Measurements from ENCODE around the gene RPL10A. TPM values are rescaled to one million over a fixed set of nuclear protein-coding genes. Genes with fewer than 3 reads are reported as not detected.

The RPL10A gene
- polyA plus RNA-seq, 2 of the 4 experiments (the other 2 are of a cell fraction): 1,150 to 1,645 TPM

DNA sequence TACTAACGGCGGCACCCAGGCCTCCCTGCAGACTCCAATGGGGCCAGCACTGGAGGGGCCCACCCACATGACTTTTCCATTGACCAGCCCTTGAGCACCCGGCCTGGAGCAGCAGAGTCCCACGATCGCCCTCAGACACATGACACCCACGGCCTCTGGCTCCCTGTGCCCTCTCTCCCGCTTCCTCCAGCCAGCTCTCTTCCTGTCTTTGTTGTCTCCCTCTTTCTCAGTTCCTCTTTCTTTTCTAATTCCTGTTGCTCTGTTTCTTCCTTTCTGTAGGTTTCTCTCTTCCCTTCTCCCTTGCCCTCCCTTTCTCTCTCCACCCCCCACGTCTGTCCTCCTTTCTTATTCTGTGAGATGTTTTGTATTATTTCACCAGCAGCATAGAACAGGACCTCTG lies 42.1 kb upstream of the RPL10A start:
- ChIA-PET POLR2A (no interaction called here), CTCF (interaction anchor here (3.4 kb wide), 1 partner anchor 84 kb away, joined by 9 read pairs; the partner anchor contains the start of gene PPARD)
- TF ChIP-seq ZNF302 (CRISPR knock-in tag; IDR thresholded peaks at IDR 0.05) (no peak), CHD4 (IDR thresholded peaks at IDR 0.05; ENCODE audit: borderline replicate concordance) (no peak), ZSCAN20 (CRISPR knock-in tag; IDR thresholded peaks at IDR 0.05) (no peak), PHF8 (IDR thresholded peaks at IDR 0.05; ENCODE audit: borderline replicate concordance, low read depth) (no peak)
- TF ChIP-seq, protein P1, sequence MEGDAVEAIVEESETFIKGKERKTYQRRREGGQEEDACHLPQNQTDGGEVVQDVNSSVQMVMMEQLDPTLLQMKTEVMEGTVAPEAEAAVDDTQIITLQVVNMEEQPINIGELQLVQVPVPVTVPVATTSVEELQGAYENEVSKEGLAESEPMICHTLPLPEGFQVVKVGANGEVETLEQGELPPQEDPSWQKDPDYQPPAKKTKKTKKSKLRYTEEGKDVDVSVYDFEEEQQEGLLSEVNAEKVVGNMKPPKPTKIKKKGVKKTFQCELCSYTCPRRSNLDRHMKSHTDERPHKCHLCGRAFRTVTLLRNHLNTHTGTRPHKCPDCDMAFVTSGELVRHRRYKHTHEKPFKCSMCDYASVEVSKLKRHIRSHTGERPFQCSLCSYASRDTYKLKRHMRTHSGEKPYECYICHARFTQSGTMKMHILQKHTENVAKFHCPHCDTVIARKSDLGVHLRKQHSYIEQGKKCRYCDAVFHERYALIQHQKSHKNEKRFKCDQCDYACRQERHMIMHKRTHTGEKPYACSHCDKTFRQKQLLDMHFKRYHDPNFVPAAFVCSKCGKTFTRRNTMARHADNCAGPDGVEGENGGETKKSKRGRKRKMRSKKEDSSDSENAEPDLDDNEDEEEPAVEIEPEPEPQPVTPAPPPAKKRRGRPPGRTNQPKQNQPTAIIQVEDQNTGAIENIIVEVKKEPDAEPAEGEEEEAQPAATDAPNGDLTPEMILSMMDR (IDR thresholded peaks at IDR 0.05): no peak
- H3K27ac ChIP-seq: no peak overlapping the region
- no peaks in the 10 kb centered on the region for H3K4me1 ChIP-seq
- WGBS (ENCODE audit: missing lambda C conversion rate): 84% methylated on average over 6 of the region's 8 CpGs
- DNase-seq (ENCODE audit: low read depth in 1 of 2, low spot score in 1 of 2) (no peak), ATAC-seq (no peak), FAIRE-seq (no peak)
- no peak overlapping the region for H3K4me2 ChIP-seq
- H3K9me3 ChIP-seq: 0 out of 3 replicates have a peak, but pooled peaks cover 8% of the 10 kb centered on the region
- H3K4me3 ChIP-seq: no peak overlapping the region

DNA sequence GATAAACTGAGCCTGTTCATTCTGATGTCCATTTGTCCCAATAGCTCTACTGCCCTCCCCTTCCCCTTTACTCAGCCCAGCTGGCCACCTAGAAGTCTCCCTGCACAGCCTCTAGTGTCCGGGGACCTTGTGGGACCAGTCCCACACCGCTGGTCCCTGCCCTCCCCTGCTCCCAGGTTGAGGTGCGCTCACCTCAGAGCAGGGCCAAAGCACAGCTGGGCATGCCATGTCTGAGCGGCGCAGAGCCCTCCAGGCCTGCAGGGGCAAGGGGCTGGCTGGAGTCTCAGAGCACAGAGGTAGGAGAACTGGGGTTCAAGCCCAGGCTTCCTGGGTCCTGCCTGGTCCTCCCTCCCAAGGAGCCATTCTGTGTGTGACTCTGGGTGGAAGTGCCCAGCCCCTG lies 40.8 kb upstream of the RPL10A start:
- Histone ChIP-seq H3K27ac (no peak overlapping the region), H3K9me3 (0 out of 3 replicates have a peak, but pooled peaks cover 8% of the 10 kb centered on the region), H3K4me2 (no peak overlapping the region), H3K4me1 (no peaks in the 10 kb centered on the region), H3K4me3 (no peak overlapping the region)
- FAIRE-seq (no peak), ATAC-seq (no peak), DNase-seq (ENCODE audit: low read depth in 1 of 2, low spot score in 1 of 2) (no peak)
- 83% methylated on average over 2 of the region's 5 CpGs for WGBS (ENCODE audit: missing lambda C conversion rate)
- POLR2A ChIA-PET: no interaction called here
- CTCF ChIA-PET: interaction anchor here (1.0 to 1.4 kb wide), 2 partner anchors 9 to 14 kb away, joined by 3 to 4 read pairs; no protein-coding TSS in a partner anchor
- no peak for TF ChIP-seq POLR2AphosphoS2 (conservative IDR thresholded peaks at IDR 0.05; ENCODE audit: low read length)
- TF ChIP-seq HOXA7 (CRISPR knock-in tag; IDR thresholded peaks at IDR 0.05): no peak
- no peak for TF ChIP-seq KDM1A (IDR thresholded peaks at IDR 0.05; ENCODE audit: low read depth)
- TF ChIP-seq, protein P2, sequence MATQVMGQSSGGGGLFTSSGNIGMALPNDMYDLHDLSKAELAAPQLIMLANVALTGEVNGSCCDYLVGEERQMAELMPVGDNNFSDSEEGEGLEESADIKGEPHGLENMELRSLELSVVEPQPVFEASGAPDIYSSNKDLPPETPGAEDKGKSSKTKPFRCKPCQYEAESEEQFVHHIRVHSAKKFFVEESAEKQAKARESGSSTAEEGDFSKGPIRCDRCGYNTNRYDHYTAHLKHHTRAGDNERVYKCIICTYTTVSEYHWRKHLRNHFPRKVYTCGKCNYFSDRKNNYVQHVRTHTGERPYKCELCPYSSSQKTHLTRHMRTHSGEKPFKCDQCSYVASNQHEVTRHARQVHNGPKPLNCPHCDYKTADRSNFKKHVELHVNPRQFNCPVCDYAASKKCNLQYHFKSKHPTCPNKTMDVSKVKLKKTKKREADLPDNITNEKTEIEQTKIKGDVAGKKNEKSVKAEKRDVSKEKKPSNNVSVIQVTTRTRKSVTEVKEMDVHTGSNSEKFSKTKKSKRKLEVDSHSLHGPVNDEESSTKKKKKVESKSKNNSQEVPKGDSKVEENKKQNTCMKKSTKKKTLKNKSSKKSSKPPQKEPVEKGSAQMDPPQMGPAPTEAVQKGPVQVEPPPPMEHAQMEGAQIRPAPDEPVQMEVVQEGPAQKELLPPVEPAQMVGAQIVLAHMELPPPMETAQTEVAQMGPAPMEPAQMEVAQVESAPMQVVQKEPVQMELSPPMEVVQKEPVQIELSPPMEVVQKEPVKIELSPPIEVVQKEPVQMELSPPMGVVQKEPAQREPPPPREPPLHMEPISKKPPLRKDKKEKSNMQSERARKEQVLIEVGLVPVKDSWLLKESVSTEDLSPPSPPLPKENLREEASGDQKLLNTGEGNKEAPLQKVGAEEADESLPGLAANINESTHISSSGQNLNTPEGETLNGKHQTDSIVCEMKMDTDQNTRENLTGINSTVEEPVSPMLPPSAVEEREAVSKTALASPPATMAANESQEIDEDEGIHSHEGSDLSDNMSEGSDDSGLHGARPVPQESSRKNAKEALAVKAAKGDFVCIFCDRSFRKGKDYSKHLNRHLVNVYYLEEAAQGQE (IDR thresholded peaks at IDR 0.05): no peak
- no peak for TF ChIP-seq ZSCAN20 (CRISPR knock-in tag; IDR thresholded peaks at IDR 0.05)
- TF ChIP-seq, protein P3, sequence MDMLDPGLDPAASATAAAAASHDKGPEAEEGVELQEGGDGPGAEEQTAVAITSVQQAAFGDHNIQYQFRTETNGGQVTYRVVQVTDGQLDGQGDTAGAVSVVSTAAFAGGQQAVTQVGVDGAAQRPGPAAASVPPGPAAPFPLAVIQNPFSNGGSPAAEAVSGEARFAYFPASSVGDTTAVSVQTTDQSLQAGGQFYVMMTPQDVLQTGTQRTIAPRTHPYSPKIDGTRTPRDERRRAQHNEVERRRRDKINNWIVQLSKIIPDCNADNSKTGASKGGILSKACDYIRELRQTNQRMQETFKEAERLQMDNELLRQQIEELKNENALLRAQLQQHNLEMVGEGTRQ (IDR thresholded peaks at IDR 0.05): no peak

DNA sequence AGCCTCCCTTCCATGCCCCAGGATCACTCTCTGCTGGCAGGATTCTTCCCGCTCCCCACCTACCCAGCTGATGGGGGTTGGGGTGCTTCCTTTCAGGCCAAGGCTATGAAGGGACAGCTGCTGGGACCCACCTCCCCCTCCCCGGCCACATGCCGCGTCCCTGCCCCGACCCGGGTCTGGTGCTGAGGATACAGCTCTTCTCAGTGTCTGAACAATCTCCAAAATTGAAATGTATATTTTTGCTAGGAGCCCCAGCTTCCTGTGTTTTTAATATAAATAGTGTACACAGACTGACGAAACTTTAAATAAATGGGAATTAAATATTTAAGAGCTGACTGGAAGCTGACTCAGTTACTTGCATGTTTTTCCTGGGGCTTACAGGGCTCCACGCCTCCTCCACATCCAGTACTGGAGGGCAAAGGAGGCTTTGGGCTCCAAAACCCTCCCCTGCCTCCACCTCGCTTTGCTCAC lies 40.3 kb upstream of the RPL10A start:
- 96% methylated on average over 3 of the region's 9 CpGs for WGBS (ENCODE audit: missing lambda C conversion rate)
- H3K4me1 ChIP-seq: no peaks in the 10 kb centered on the region
- POLR2A ChIA-PET: no interaction called here
- no peak for DNase-seq (ENCODE audit: low read depth in 1 of 2, low spot score in 1 of 2)
- ATAC-seq: no peak
- H3K9me3 ChIP-seq: 0 out of 3 replicates have a peak, but pooled peaks cover 8% of the 10 kb centered on the region
- FAIRE-seq: no peak
- no peak for TF ChIP-seq FOSL2 (IDR thresholded peaks at IDR 0.05)
- no peak for TF ChIP-seq FOSL2 (CRISPR knock-in tag; IDR thresholded peaks at IDR 0.05)
- no peak for TF ChIP-seq KDM1A (IDR thresholded peaks at IDR 0.05; ENCODE audit: low read depth)
- TF ChIP-seq FOXS1 (CRISPR knock-in tag; IDR thresholded peaks at IDR 0.05): no peak
- TF ChIP-seq TFCP2L1 (CRISPR knock-in tag; IDR thresholded peaks at IDR 0.05): no peak
- TF ChIP-seq FOSB (CRISPR knock-in tag; IDR thresholded peaks at IDR 0.05): no peak
- no peak for TF ChIP-seq CEBPB (IDR thresholded peaks at IDR 0.05)
- no peak for TF ChIP-seq MAFK (IDR thresholded peaks at IDR 0.05; ENCODE audit: partially characterized antibody)
- no peak overlapping the region for H3K4me2 ChIP-seq
- H3K4me3 ChIP-seq: no peak overlapping the region
- CTCF ChIA-PET: interaction anchor here (1.0 to 1.4 kb wide), 3 partner anchors 9 to 20 kb away, joined by 3 to 4 read pairs (median 3); no protein-coding TSS in a partner anchor
- H3K27ac ChIP-seq: no peak overlapping the region

Data from A549 (cell line).